Measurements from ENCODE around the gene NPC1. TPM values are rescaled to one million over a fixed set of nuclear protein-coding genes. Genes with fewer than 3 reads are reported as not detected.

The NPC1 gene
- total and polyA plus RNA-seq, 2 of the 8 experiments (the other 6 are each of a cell fraction or from before 2014, with no cell fraction given): 34.1 to 39.5 TPM

- no peak overlapping the region for H4K5ac ChIP-seq (ENCODE audit: insufficient read length, low read depth, low read length)
- WGBS, 2 experiments (ENCODE audit: extremely low coverage in 1 of 2, insufficient coverage in 1 of 2, insufficient read length in 1 of 2, insufficient replicate concordance in 2 of 2, low coverage in 1 of 2, low lambda C conversion rate in 2 of 2, missing lambda C conversion rate in 1 of 2): 74% methylated on average over 11 of the region's 11 CpGs; no CpG with 5 or more reads in 1 of the 2 experiments
- peaks cover 9% of the 10 kb centered on the region for H3K23me2 ChIP-seq (ENCODE audit: low read depth, low read length)
- no peak overlapping the region for H2BK5ac ChIP-seq (ENCODE audit: low read depth, low read length)
- H3K36me3 ChIP-seq (ENCODE audit: control insufficient read depth in 2 of 4, insufficient read depth in 4 of 4, low read length in 3 of 4): no peaks in the 10 kb centered on the region
- H4K20me1 ChIP-seq (replicated peaks in 1 of 2; ENCODE audit: control insufficient read depth in 1 of 2, insufficient read depth in 2 of 2, low read length in 2 of 2): no peaks in the 10 kb centered on the region
- H3K79me2 ChIP-seq (ENCODE audit: control insufficient read depth in 1 of 2, insufficient read depth in 2 of 2, low read length in 2 of 2): peaks cover 0 to 16% of the 10 kb centered on the region in 2 experiments; a peak in 2 of 4 replicates
- no peak overlapping the region for H3K14ac ChIP-seq (ENCODE audit: insufficient read length)
- H3K4ac ChIP-seq (replicated peaks; ENCODE audit: insufficient read length, low read depth, low read length): no peak overlapping the region
- H2BK12ac ChIP-seq (ENCODE audit: low read depth, low read length): no peak overlapping the region
- no peak overlapping the region for H3K18ac ChIP-seq (ENCODE audit: extremely low read depth, low read length)
- H3K9me3 ChIP-seq (ENCODE audit: insufficient read depth in 2 of 2, low read depth in 1 of 2, low read length in 1 of 2): no peaks in the 10 kb centered on the region
- H3K79me1 ChIP-seq (ENCODE audit: low read depth, low read length): peaks cover 10% of the 10 kb centered on the region
- no peak overlapping the region for H3K23ac ChIP-seq (ENCODE audit: insufficient read length)
- ChIA-PET POLR2A (ENCODE audit: partially characterized antibody) (interaction anchor here (0.6 to 1.3 kb wide), 4 partner anchors 8 to 127 kb away, joined by 3 to 4 read pairs (median 3); no protein-coding TSS in a partner anchor), CTCF (ENCODE audit: partially characterized antibody) (interaction anchor here (0.5 to 1.8 kb wide), 11 partner anchors 10 to 147 kb away, joined by 3 to 5 read pairs (median 3); no protein-coding TSS in a partner anchor)
- H2BK15ac ChIP-seq (ENCODE audit: low read length): no peak overlapping the region
- H3K27me3 ChIP-seq (replicated peaks in 1 of 4; ENCODE audit: control insufficient read depth in 3 of 4, extremely low read depth in 1 of 4, insufficient read depth in 3 of 4, low read length in 3 of 4): peaks cover 0 to 2% (median 0%) of the 10 kb centered on the region in 4 experiments; a peak in 1 of 7 replicates
- FAIRE-seq (no peak), DNase-seq (ENCODE audit: low read depth in 1 of 2, low spot score in 2 of 2) (no peak)
- H4K91ac ChIP-seq (replicated peaks; ENCODE audit: insufficient read length, low read length): no peak overlapping the region
- H3K4me3 ChIP-seq (ENCODE audit: extremely low read depth in 1 of 4, insufficient read depth in 2 of 4, low read depth in 3 of 4, low read length in 4 of 4): no peak overlapping the region
- H4K8ac ChIP-seq (ENCODE audit: extremely low read depth, insufficient read depth, low read length): no peak overlapping the region
- no peak overlapping the region for H3K4me2 ChIP-seq (ENCODE audit: insufficient read depth in 1 of 2, low read depth in 2 of 2, low read length in 2 of 2)
- peak overlapping the region; percentile 27; the same call in 1 of the 2 replicates for H2AFZ ChIP-seq (ENCODE audit: low read length)
- no peak overlapping the region for H2AK5ac ChIP-seq (ENCODE audit: low read depth, low read length)
- no peak overlapping the region; a peak in 1 of 7 replicates for H3K9ac ChIP-seq (replicated peaks in 1 of 4; ENCODE audit: extremely low read depth in 1 of 4, low read depth in 3 of 4, low read length in 3 of 4)
- no peak overlapping the region for H2BK20ac ChIP-seq (ENCODE audit: low read length)
- H3K56ac ChIP-seq (replicated peaks; ENCODE audit: insufficient read length, low read depth, low read length): no peak overlapping the region
- no peak overlapping the region for H2BK120ac ChIP-seq (replicated peaks; ENCODE audit: low read depth, low read length)
- H3K4me1 ChIP-seq (replicated peaks in 1 of 4; ENCODE audit: control insufficient read depth in 3 of 4, insufficient read depth in 4 of 4, low read length in 3 of 4): peaks cover 0 to 2% (median 0%) of the 10 kb centered on the region in 4 experiments; a peak in 1 of 7 replicates
- H3K27ac ChIP-seq (ENCODE audit: low read depth, low read length): no peak overlapping the region
Observed at GRCh38 chr18:23588836-23589560, 2.7 kb upstream of the NPC1 start.

All from H1 (cell line).